Middle frontal gyrus (tissue), 1 donor: ENCODE results near the gene TMEM18.
"Not testable (repeated sequence)": the region's sequence is repeated elsewhere in the genome, so short reads cannot be mapped to it uniquely, and the experiment has no call there.

Experiments
- DNase-seq: peaks from one replicate; pipeline ENCODE4 v3.0.0-alpha.2; 2015; ENCODE audit warnings: low spot score; ENCODE audit errors: extremely low spot score

TMEM18 gene

DNA sequence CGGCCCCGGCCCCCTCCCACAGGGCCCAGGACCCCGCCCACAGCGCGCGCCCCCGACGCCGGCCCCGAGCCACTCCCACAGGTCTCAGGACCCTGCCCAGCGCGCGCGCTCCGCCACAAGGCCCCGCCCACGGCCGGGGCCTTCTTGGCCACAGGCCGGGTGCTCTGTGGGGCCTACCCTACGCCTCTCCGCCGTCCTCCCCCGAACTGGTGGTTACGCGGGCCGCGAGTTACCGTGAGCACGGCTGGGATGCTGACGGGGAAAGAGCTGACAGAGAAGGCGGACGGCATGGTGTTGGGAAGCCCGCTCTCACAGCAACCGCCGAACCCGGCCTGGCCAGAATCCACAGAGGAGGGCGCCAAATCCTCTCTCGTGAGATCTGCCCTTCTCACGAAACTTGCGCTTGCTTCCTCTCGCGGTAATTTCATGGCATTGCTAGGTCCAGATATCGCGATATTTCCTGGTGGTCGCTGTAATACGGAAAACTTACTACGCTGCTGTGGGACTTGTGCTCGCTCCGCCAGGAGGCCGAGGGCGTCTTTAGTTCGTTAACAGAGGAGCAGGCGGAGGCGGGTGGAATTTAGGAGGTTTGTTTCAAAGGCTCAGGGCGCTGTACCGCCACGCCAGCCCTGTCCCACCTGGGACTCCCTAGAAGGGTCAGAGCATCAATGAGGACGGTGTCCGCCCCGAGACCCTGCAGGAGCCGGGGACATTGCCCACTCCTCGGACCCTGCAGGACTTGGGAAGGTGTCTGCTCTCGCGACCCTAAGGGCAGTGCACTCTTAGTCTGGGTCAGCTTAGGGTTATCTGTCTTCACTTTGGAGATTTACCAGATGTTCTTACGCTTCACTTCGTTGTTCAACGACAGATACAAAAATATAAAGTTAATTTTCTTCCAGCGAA, at the start of gene TMEM18:
TSS of gene TMEM18 (minus strand) at position 351 of the 903 bp plus-strand sequence. CDS start at position 290, 61 bp downstream.
- peak; percentile 93 for DNase-seq

DNA sequence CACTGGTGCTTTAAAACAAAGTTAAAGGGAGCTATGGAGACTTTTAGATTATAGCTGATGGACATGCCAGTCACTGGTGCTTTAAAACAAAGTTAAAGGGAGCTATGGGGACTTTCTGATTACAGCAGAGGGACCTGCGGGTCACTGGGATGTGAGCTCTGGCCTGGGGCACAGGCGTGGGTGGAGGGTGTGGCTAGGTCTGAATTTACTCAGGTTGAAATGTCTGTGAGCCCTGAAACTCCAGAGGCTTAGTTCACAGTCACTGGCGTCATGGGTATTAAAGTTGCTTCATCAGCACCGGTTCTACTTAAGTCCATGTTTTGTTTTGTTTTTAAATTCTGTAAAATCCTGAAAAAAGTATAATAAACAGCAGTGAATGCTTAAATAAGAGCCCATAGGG, 49.0 kb upstream of the TMEM18 start:
- DNase-seq, result no peak

DNA sequence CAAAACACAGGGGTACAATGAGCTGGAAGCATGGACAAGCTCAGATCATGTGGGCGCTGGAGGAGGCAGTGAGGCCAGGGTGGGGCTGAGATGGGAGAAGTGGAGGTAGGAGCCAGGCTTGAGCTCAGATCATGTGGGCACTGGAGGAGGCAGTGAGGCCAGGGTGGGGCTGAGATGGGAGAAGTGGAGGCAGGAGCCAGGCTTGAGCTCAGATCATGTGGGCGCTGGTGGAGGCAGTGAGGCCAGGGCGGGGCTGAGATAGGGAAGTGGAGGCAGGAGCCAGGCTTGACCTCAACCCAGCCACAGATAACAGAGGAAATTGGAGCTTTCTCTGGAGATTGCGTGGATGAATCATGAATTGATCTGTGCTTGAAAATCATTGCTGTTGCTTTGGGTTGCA, 48.3 kb upstream of the TMEM18 start:
- DNase-seq, result no peak

DNA sequence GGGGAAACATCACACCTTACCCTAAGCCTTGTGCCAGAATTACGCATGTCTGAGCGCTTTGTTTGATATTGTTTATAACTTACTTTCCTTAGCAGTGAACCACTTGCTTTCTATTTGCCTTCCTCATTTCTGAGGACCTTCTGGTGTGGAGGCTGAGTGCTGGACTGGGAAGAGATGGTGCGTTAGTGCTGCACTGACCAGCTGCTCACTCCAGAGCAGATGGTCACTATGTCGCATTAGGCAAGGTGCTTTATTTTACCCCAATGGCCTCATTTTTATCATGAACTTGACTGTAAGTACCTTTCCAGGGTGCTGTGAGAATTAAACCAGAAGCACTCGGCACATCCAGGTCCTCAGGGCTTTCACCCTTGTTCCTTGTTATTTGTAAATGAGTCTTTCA, 46.6 kb upstream of the TMEM18 start:
- DNase-seq, result no peak

DNA sequence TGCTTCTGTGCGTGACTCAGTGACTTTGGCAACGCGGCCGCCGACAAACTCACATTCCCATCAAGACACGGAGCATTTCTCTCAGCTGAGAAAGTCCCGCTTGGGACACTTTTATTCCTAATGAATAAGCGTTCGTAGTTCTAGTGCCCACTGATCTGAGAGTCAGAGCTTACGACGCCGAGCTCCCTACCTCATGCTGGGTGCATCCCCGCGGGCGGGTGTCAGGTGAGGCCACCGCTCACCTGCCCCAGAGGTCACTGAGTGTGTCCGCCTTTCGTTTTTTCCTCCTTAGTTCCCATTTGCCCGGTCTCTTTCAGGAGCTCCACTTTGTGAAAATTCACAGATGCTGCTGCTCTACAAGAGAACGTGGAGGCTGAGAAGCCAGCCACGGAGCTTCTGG, 43.6 kb upstream of the TMEM18 start:
- no peak for DNase-seq

DNA sequence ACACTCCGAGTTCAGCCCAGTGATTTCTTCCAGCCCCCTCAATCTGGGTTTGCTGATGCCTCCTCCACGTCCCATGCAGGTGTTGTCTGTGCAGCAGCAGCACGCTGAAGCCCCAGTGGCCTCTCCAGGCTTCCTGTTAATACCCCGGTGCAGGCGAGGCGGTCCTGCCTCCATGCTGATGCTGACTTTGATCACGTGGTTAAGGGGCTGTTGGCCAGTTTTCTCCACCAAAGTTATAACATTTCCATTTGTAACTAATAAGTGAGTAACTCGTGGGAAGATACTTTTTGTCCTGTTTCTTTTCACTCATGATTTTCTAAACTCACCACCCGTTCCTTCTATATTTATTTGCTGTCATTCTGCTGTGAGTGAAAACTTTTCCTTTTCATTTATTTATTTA, 42.5 kb upstream of the TMEM18 start:
- DNase-seq, result no peak

DNA sequence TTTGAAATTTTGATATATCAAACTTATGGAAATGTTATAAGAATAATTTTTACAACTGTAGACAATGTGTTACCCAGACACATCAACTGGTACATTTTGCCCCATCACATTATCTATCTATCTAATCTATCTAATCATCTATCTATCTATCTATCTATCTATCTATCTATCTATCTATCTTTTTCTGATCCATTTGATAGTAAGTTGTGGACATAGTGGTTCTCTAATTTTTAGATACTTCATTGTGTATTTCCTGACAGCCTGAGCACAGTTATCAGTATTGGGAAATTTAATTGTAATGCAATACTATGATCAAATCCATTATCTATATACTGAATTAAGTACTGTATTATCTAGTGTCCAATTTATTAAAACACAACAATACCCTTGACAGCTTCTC, 42.0 kb upstream of the TMEM18 start:
- no peak for DNase-seq

DNA sequence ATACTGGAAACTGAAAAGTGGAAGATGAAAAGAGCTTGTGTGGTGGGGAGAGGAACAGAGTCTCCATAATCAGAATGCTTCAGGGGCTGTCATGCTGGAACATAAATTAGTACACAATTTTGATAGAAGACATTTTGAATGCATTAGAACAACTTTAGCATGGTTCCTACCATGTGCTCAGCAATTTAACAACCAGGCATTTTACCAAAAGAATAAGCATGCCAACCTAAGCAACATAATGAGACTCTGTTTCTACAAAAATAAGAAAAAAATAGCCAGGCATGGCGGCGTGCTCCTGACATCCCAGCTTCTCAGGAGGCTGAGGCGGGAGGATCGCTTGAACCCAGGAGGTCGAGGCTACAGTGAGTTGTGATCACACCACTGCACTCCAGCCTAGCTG, 40.5 kb upstream of the TMEM18 start:
- DNase-seq, result no peak

DNA sequence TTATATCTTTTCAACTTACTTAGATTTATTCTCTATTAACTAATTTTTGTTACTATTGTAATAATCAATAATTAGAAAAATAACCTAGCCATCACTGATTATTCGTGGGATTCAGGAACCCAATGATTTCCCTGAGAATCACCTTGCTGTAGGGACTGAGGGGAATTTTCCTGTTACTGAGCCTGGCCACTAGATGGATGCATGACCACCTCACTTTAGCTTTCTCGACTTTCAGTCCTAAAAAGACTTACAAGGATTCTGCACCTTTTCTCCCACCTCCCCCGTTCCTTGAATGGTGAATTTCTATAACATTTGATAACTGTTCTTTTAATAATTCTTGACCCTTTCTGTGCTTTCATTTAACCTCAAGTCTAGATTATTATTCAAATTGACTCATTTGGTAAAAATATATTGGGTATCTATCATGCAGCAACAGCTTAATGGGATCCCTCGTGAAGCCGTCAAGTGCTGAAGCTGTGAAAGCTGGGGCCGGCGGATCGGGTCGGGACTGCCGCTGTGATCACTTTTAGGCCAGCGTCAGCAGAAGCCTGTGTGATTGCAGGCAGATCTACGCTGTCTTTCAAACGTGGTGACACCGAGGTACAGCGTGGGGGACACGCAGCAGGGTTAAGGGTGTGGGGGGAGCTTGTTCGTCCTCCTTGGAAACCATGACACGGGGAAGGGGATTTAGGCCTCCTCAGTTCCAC, 38.8 kb upstream of the TMEM18 start:
- DNase-seq, result no peak

DNA sequence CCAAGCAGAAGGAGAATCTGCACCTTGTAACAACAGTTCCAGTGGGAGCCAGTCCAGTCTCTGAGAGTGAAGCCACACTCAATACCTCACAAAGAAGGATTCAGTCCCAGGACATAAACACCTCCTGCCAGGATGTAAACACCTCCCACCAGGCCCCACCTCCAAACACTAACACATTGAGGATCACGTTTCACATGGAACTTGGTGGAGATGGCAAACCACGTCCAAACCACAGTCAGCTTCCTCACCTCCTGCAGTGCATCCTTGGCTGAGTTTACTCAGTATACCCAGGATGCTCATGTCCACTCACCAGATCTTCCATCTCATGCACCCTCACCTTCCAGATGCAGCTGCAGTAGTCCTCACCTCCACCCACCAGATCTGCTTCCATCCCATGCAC, 37.8 kb upstream of the TMEM18 start:
- DNase-seq, result no peak

DNA sequence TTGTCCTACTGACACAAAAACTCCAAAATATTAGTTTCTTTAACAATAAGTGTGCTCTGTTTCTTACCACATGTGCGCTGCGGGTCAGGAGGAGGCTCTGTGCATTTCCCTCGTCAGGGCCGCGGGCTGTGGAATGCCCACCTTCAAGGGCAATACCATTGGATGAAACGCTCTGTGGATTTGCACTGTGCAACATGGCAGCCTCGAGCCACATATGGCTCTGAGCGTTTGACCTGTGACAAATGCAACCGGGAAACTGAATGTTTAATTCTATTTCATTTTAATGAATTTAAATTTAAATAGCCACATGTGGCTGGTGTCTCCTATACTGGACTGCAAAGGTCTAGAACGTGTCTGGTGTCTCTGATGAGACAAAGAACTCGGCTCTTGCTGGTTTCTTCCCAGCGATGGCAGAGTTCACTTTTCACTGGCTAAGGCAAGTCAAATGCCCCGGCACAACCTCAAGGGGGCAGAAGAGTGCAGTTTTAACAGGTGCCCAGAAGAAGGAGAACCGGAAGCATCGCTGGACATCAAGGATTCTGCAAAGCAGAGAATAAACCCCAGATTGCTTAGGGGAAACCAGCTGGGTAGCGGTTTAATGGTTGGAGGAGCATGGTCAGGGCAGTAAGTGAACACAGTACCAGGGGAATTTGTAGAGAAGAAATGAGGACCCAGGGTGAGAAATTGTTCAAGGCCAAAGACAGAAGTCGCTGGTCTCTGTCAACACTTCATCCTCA, 37.0 kb upstream of the TMEM18 start:
- peak; percentile 11 for DNase-seq

DNA sequence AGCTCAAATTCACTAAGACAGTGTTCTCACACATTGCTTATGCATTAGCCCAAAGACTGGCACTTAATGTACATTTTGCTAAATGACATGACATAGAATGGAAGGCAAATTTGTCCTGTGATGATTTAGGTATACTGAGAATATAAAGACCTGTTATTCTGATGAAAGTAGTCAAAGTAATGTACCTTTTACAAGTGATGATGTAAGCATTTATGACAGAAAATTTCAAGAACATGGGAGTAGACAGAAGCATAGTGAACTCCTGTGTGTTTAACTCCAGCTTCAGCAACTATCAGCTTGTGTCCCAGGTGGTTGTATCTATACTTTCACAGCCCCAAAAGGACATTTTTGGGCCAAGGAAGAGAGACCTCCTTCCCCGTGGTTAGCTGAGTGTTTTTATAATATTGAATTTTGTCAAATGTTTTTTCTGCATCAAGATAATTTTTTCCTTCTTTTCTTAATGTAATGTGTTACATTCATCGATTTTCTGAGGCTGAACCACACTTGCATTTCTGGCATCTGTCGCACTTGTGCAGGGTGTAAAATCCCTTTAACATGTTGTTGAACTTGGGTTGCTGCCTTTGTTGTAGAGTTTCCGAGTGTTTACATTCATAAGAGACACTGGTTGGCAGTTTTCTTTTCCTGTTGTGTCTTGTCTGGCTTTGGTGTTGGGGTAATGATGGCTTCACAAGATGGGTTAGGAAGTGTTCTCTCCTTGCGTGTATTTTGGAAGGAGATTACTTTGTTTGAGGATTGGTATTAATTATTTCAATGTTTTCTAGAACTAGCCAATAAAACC, 33.9 kb upstream of the TMEM18 start:
- DNase-seq, result no peak

DNA sequence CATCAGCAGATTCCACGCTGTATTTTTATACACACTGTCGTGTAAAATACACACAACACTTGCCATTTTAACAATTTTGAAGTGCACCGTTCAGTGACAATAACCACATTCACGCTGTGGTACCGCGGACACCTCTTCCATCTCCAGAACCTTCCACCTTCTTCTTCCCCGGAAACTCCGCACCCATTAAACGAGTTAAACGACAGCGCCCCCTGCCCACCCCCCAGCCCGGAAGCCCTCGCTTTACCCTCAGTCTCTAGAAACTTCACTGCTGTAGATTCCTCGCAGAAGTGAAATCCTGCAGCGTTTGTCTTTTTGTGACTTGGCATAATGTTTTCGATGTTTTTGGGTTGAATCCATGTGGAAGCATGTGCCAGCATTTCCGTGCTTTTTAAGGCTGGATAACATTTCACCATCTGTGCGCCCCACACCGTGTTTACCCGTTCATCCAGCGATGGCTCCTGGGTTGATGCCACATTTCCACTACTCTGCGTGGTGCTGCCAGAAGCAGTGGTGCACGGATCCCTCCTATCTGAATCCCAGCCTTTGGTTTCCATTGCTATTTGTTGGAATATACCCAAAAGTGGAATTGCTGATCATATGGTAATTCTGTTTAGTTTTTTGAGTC, 32.0 kb upstream of the TMEM18 start:
- DNase-seq, result peak; percentile 34

DNA sequence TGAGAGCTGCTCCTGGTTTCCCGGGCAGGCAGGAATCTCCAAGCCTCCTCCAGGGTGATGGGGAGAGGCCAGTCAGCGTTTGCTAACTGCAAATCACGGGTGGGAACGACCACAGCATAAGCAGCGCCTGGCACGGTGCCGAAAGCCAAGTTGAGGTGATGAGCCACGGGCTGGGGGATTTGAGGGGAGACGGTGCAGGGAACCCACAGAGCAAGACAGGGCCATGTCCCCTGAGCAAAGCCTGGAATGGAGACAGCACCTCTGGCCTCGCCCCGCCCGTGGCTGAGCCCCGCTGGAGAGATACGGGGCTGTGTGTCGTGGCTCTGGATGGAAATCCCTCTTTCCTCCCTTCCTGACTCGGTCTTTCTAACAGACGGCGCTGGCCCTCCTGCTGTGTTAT, 31.5 kb upstream of the TMEM18 start:
- no peak for DNase-seq

DNA sequence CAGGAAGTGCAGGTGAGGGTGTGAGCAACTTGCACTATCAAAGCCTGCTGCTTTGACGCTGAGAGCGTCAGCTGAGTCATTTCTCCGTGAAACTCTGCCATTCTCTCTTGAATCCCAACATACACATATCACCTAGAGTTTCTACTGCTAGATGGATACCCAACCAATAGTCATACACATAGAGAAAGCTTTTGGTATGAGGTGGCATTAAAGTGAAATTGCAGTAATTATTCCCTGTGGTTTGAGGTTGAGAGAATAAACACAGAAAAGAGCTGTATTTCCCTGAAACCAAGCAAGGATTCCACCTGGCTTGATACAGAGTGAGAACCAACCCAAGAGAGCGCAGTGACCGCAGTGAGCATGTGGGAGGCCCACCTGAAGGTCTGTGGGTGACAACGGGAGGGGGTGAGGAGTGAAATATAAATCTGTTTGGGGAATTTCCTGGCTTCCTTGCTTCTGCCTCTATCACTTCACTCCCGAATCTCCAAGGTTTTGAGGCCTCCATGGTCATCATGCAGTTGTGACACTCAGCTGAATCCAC, 28.8 kb upstream of the TMEM18 start:
- no peak for DNase-seq

DNA sequence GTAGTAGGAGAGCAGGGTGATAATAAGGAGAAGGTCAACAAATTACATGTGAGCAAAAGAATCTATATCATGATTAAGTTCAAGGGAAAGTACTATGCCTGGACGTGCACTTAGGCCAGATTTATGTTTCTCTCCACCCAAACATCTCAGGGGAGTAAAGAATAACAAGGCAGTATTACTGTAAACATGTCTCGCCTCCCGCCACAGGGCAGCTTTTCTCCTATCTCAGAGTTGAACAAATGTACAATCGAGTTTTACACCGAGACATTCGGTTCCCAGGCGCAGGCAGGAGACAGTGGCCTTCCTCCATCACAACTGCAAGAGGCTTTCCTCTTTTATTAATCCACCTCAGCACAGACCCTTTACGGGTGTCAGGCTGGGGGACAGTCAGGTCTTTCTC, 25.6 kb upstream of the TMEM18 start:
- DNase-seq, result not testable (repeated sequence)

DNA sequence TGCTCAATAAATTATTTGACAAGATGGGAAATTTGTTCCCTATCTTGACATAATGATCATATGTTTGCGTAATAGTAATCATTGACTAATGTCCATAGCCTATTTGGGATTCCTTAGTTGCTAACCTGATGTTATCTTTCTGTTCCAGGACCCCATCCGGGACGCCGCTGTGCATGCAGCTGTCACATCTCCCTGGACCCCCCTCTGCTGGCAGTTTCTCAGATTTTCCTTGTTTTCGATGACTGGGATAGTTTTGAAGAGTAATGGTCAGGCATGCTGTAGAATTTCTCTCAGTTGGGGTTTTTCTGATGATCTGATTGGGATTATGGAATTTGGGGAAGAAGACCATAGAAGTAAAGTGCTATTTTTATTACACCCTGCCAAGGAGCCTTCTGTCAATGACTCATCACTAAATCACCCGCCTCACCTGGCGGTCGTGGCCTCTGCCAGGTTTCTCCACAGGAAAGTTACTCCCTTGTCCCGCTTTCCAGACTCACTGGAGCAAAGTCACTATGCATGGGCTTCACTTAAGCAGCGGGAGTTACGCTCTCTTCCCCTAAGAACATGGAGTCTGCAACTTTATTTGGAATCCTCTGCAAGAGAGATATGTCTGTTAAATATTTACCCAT, 19.9 kb upstream of the TMEM18 start:
- no peak for DNase-seq

DNA sequence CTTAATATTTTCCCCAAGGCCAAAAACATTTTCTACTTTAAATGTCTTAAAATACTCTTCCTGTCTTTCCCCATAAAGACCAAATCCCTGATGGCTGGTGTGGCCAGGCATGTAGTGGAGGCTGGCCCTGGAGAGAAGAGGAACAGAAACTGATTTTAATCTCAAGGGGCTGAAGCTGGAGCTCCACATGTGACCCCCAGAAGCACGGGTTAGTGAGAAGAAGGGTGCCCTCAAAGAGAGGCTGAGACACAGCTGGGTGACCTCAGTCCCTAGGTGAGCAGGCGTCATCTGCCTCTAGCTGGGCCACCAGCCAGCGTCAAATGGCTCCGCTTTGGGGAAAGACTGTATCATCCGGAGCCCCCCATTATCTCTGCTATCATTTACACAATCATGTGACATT, 19.3 kb upstream of the TMEM18 start:
- no peak for DNase-seq

DNA sequence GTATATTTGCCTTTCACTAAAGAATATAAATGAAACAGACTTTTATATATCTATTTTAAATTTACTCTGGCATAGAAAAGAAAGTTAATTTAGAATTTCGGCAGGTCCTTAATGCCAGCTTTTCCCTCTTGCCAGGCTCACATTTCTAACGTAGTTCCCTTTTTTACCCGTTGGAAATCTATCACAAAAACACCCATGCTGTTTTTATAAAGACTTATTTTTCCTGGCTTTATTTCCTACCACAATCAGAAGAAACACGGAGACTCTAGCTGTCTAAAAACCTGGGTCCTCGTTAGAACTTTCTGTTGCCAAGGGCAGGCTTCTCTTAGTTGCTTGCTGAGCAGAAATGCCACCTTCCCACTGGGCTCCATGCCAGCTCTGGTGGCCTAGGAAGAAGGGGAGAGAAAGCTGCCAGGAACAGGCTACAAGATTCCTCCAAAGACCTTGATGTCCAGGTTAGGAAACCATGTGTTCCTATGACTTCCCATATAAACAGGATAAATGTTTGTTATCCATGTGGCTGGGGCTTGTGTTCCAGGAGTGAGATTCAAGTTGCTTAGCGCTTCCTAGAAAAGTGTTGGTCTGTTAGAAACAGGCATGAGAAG, 17.8 kb upstream of the TMEM18 start:
- no peak for DNase-seq

DNA sequence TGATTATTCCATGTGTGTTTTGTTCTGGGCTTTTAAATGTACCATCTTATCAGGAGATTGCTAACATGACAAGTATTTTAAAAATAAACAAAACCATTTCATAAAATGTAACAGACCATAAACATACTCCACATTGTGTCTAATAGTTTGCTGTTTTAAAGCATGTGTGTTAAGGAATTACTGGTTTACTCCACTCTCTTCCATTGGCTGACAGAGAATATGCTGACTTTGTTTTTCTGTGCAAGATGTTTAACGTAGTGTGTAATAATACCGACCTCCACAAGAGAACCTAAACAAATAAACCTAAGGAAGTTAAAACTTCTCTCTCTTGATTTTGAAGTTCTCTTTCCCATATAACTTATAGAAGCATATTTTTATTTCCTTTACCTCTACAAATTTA, 17.0 kb upstream of the TMEM18 start:
- DNase-seq, result no peak
